CD4-positive, CD25-positive, alpha-beta regulatory T cell (primary cell): ENCODE data around the gene HLA-DOA. TPM values are rescaled to one million over a fixed set of nuclear protein-coding genes. Genes with fewer than 3 reads are reported as not detected.

Source experiments
- ATAC-seq, 2 donors: fragments of 150-1000 bp; cut with Tn5 transposase; one replicate each; pipeline ENCODE4 v1.10.0; 2021; ENCODE audit warnings: low read depth in 2 of 2, moderate number of reproducible peaks in 2 of 2, moderate library complexity in 1 of 2
- DNase-seq, 3 donors: peaks; one replicate each; pipeline versions ENCODE4 v3.0.0 to v3.0.0-alpha.2; 2012 to 2022; ENCODE audit warnings: mixed read lengths in 1 of 3
- H3K27ac ChIP-seq: one replicate; pipeline ENCODE4 v1.7.0; 2013; ENCODE audit warnings: mild to moderate bottlenecking, low read length; ENCODE audit not compliant: insufficient read depth, poor library complexity, severe bottlenecking
- H3K27me3 ChIP-seq: one replicate; pipeline ENCODE4 v1.7.0; 2013; ENCODE audit warnings: low read length; ENCODE audit not compliant: control insufficient read depth, insufficient read depth
- H3K36me3 ChIP-seq: one replicate; pipeline ENCODE4 v1.7.0; 2013; ENCODE audit warnings: mild to moderate bottlenecking, low read length, moderate library complexity; ENCODE audit not compliant: control insufficient read depth, insufficient read depth
- H3K4me1 ChIP-seq: 2 replicates; pipeline ENCODE4 v1.7.0; 2013; ENCODE audit warnings: mild to moderate bottlenecking, low read length; ENCODE audit not compliant: insufficient read depth, control insufficient read depth, poor library complexity, severe bottlenecking
- H3K4me3 ChIP-seq: one replicate; pipeline ENCODE4 v1.7.0; 2013; ENCODE audit warnings: low read depth, mild to moderate bottlenecking, low read length, moderate library complexity
- H3K9me3 ChIP-seq, 2 experiments: 1 replicate in 1 of 2; 2 replicates in 1 of 2; pipeline ENCODE4 v1.7.0; 2013; ENCODE audit warnings: low read length in 2 of 2, mild to moderate bottlenecking in 1 of 2, moderate library complexity in 1 of 2; ENCODE audit not compliant: control insufficient read depth in 2 of 2
- H3K27ac Mint-ChIP-seq, 3 donors: one replicate each; pipeline ENCODE4 v1.8.0; 2020 to 2022; ENCODE audit warnings: mild to moderate bottlenecking in 3 of 3, mixed read lengths in 3 of 3, moderate library complexity in 2 of 3
- H3K27me3 Mint-ChIP-seq: one replicate; pipeline ENCODE4 v1.8.0; 2022; ENCODE audit warnings: mild to moderate bottlenecking, mixed read lengths
- H3K36me3 Mint-ChIP-seq: one replicate; pipeline ENCODE4 v1.8.0; 2020; ENCODE audit warnings: mixed read lengths
- H3K4me1 Mint-ChIP-seq, 4 donors: one replicate each; pipeline ENCODE4 v1.8.0; 2020 to 2022; ENCODE audit warnings: mixed read lengths in 4 of 4, mild to moderate bottlenecking in 1 of 4
- H3K4me3 Mint-ChIP-seq, 4 donors: one replicate each; pipeline ENCODE4 v1.8.0; 2020 to 2022; ENCODE audit warnings: mild to moderate bottlenecking in 4 of 4, mixed read lengths in 4 of 4, moderate library complexity in 3 of 4
- H3K9me3 Mint-ChIP-seq, 7 donors: one replicate each; pipeline ENCODE4 v1.8.0; 2020 to 2022; ENCODE audit warnings: mixed read lengths in 7 of 7, mild to moderate bottlenecking in 3 of 7, moderate library complexity in 2 of 7
- polyA plus RNA-seq, 4 donors: library from polyadenylated mRNA; unstranded; fragments of 300-500 nt; fragmentation: Illumina TruSeq; gene quantifications; one replicate each; pipeline ENCODE4 v1.2.3, GENCODE V29; 2021
- total RNA-seq: library from RNA; stranded (reverse); gene quantifications from one replicate; pipeline ENCODE4 v1.2.3, GENCODE V29; 2022

The HLA-DOA gene
- total and polyA plus RNA-seq, 5 donors from 2014 or later: 7.0 to 14.9 (median 9.4) TPM

- DNase-seq (peak; percentile 48 to 90 (median 77)), ATAC-seq (peak; percentile 66 to 67)
- peaks cover 11 to 30% (median 18%) of the 10 kb centered on the region in 4 donors for H3K4me1 Mint-ChIP-seq
- H3K36me3 Mint-ChIP-seq: no peaks in the 10 kb centered on the region
- peaks cover 12% of the 10 kb centered on the region for H3K4me1 ChIP-seq
- H3K4me3 ChIP-seq: no peak overlapping the region
- H3K27ac ChIP-seq: no peak overlapping the region
- H3K4me3 Mint-ChIP-seq: peak overlapping the region in 1 of 4 donors; percentile 0
- no peaks in the 10 kb centered on the region for H3K9me3 Mint-ChIP-seq
- H3K27me3 Mint-ChIP-seq: peaks cover 9% of the 10 kb centered on the region
- no peaks in the 10 kb centered on the region for H3K9me3 ChIP-seq
- no peaks in the 10 kb centered on the region for H3K36me3 ChIP-seq
- H3K27ac Mint-ChIP-seq: no peak overlapping the region
- H3K27me3 ChIP-seq: peaks cover 5% of the 10 kb centered on the region
These were observed 5.6 kb upstream of the HLA-DOA start for GRCh38 chr6:33014841-33015634.

DNA sequence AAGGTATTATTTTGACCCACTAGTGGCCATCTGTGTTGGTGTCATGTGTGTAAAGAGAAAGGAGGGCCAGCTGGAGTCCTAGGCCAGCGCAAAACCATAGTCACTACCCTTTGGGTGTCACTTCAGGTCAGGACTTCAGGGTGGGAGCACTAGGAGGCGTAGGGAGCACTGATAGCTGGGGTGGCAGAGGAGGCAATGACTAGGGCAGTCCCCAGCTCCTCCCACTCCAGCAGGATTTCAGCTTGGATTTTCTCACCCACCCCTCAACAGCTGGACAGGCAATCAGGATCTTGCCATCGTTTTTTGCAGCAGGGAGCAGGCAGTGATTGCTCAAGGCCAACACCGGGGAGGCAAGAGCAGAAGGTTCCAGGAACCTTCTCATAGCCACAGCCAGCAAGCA lies 4.2 kb upstream of the HLA-DOA start:
- DNase-seq (no peak), ATAC-seq (no peak)
- H3K9me3 ChIP-seq: no peaks in the 10 kb centered on the region
- H3K27me3 ChIP-seq: peaks cover 5% of the 10 kb centered on the region
- H3K9me3 Mint-ChIP-seq: no peaks in the 10 kb centered on the region
- no peak overlapping the region for H3K4me3 Mint-ChIP-seq
- H3K27me3 Mint-ChIP-seq: peaks cover 18% of the 10 kb centered on the region
- H3K36me3 Mint-ChIP-seq: no peaks in the 10 kb centered on the region
- H3K27ac Mint-ChIP-seq: peak overlapping the region in 1 of 3 donors; percentile 72
- H3K4me3 ChIP-seq: no peak overlapping the region
- no peak overlapping the region for H3K27ac ChIP-seq
- H3K36me3 ChIP-seq: no peaks in the 10 kb centered on the region
- H3K4me1 Mint-ChIP-seq: peaks cover 5 to 27% (median 17%) of the 10 kb centered on the region in 4 donors
- H3K4me1 ChIP-seq: peaks cover 18% of the 10 kb centered on the region

DNA sequence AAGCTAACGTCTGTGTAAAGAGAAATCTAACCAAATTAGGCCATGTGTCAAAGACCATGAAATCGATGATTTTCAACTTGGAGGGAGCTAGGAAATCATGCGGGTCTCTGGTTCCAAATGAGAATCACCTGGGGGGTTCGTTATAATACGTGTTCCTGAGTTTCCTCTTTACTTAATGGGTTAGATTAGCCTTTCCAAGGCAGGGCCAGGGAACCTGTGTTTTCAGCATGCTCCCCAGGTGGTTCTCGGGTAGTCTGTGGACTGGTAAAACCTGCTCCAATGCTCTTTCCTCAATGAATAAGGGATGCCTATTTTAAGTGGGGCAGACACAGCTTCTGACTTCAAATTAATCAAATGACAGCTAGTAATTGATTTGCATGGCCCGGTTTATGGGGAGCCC lies 965 bp upstream of the HLA-DOA start:
- peaks cover 16% of the 10 kb centered on the region for H3K4me1 ChIP-seq
- H3K9me3 ChIP-seq: no peaks in the 10 kb centered on the region
- H3K27ac ChIP-seq: no peak overlapping the region
- no peaks in the 10 kb centered on the region for H3K36me3 ChIP-seq
- peaks cover 5% of the 10 kb centered on the region for H3K27me3 ChIP-seq
- H3K27ac Mint-ChIP-seq: no peak overlapping the region
- peak overlapping the region in 1 of 4 donors; percentile 86 for H3K4me3 Mint-ChIP-seq
- no peak overlapping the region for H3K4me3 ChIP-seq
- peaks cover 14% of the 10 kb centered on the region for H3K27me3 Mint-ChIP-seq
- no peaks in the 10 kb centered on the region for H3K9me3 Mint-ChIP-seq
- peaks cover 0 to 18% (median 14%) of the 10 kb centered on the region in 4 donors for H3K4me1 Mint-ChIP-seq
- DNase-seq: no peak
- H3K36me3 Mint-ChIP-seq: no peaks in the 10 kb centered on the region
- ATAC-seq: no peak

- DNase-seq (no peak), ATAC-seq (no peak)
- Mint-ChIP-seq H3K4me3 (peak overlapping the region in 3 of 4 donors; percentile 47 to 87 (median 70)), H3K27ac (peak overlapping the region in 2 of 3 donors; percentile 33 to 92), H3K36me3 (no peaks in the 10 kb centered on the region), H3K4me1 (peaks cover 0 to 16% (median 10%) of the 10 kb centered on the region in 4 donors), H3K27me3 (peaks cover 13% of the 10 kb centered on the region), H3K9me3 (no peaks in the 10 kb centered on the region)
- H3K36me3 ChIP-seq: no peaks in the 10 kb centered on the region
- H3K4me1 ChIP-seq: peaks cover 16% of the 10 kb centered on the region
- H3K4me3 ChIP-seq: no peak overlapping the region
- H3K27ac ChIP-seq: no peak overlapping the region
- H3K27me3 ChIP-seq: no peaks in the 10 kb centered on the region
- H3K9me3 ChIP-seq: no peaks in the 10 kb centered on the region
These were observed 1.5 kb downstream of the HLA-DOA start for GRCh38 chr6:33007831-33008400.

DNA sequence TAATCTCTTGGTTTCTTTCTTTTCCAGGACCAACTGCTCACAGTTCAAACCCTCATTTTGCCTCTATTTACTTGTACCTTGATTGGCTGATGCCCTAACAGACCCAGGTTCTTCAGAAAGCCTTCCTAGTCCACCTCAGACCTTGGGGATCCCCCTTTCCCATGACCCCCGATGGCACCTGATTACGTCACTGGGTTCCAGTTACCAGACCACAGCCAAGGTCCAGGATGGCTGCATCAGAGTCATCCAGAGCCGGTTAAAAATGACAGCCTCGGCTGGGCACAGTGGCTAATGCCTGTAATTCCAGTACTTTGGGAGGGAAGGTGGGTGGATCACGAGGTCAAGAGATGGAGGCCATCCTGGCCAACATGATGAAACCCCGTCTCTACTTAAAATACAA lies 4.5 kb downstream of the HLA-DOA start:
- Mint-ChIP-seq H3K4me3 (no peak overlapping the region), H3K4me1 (peaks cover 4 to 22% (median 16%) of the 10 kb centered on the region in 4 donors), H3K27me3 (peaks cover 32% of the 10 kb centered on the region), H3K27ac (no peak overlapping the region), H3K9me3 (no peaks in the 10 kb centered on the region), H3K36me3 (no peaks in the 10 kb centered on the region)
- peaks cover 17% of the 10 kb centered on the region for H3K4me1 ChIP-seq
- H3K27me3 ChIP-seq: peaks cover 9% of the 10 kb centered on the region
- H3K36me3 ChIP-seq: no peaks in the 10 kb centered on the region
- H3K9me3 ChIP-seq: no peaks in the 10 kb centered on the region
- H3K27ac ChIP-seq: no peak overlapping the region
- no peak overlapping the region for H3K4me3 ChIP-seq
- DNase-seq (no peak), ATAC-seq (no peak)

GRCh38 chr6:33001685-33002084 lies 7.7 kb downstream of the HLA-DOA start:
- Histone ChIP-seq H3K9me3 (no peaks in the 10 kb centered on the region), H3K27me3 (peaks cover 19% of the 10 kb centered on the region), H3K4me3 (no peak overlapping the region), H3K27ac (no peak overlapping the region), H3K4me1 (peaks cover 3% of the 10 kb centered on the region), H3K36me3 (no peaks in the 10 kb centered on the region)
- H3K27ac Mint-ChIP-seq: no peak overlapping the region
- ATAC-seq: no peak
- H3K4me3 Mint-ChIP-seq: no peak overlapping the region
- H3K27me3 Mint-ChIP-seq: peaks cover 44% of the 10 kb centered on the region
- H3K4me1 Mint-ChIP-seq: peaks cover 4 to 8% (median 5%) of the 10 kb centered on the region in 4 donors
- H3K9me3 Mint-ChIP-seq: no peaks in the 10 kb centered on the region
- no peak for DNase-seq
- no peaks in the 10 kb centered on the region for H3K36me3 Mint-ChIP-seq

DNA sequence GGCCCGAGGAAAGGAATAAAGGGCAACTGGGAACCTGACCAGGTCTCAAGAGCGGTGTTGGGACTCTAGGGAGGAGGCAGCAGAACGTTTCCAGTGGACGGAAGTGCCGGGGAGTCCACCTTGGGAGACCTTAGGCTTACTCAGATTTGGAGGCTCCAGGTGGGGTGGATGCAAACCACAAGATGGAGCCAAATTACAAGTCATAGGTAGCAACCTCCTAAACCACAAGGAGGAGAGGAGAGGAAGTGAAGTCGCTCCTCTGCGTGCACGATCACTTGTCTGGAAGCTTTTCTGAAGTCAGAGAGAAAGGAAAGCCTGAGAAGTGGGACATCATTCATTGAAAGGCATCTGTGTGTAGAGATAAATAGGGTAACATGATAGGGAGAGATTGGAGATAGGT lies 9.3 kb downstream of the HLA-DOA start:
- DNase-seq (peak in 2 of 3 donors; percentile 30 to 67), ATAC-seq (no peak)
- H3K36me3 Mint-ChIP-seq: no peaks in the 10 kb centered on the region
- peaks cover 4 to 8% (median 5%) of the 10 kb centered on the region in 4 donors for H3K4me1 Mint-ChIP-seq
- H3K4me3 Mint-ChIP-seq: no peak overlapping the region
- Histone ChIP-seq H3K27ac (no peak overlapping the region), H3K4me1 (peaks cover 3% of the 10 kb centered on the region), H3K27me3 (peaks cover 27% of the 10 kb centered on the region), H3K9me3 (no peaks in the 10 kb centered on the region), H3K4me3 (no peak overlapping the region), H3K36me3 (no peaks in the 10 kb centered on the region)
- peaks cover 53% of the 10 kb centered on the region for H3K27me3 Mint-ChIP-seq
- H3K27ac Mint-ChIP-seq: no peak overlapping the region
- no peaks in the 10 kb centered on the region for H3K9me3 Mint-ChIP-seq
